HG03354 (cell line): ENCODE data around the gene TM7SF2.
A peak's percentile ranks its signal among the peaks of the same experiment; 100 is the strongest.
"Not testable (repeated sequence)": the region's sequence is repeated elsewhere in the genome, so short reads cannot be mapped to it uniquely, and the experiment has no call there.

ENCODE experiments used
- ATAC-seq: cut with Tn5 transposase; IDR thresholded peaks from one replicate; pipeline ENCODE4 v1.9.1; 2021; ENCODE audit warnings: mild to moderate bottlenecking; ENCODE audit not compliant: unreplicated experiment, poor library complexity, severe bottlenecking

TM7SF2 gene

DNA sequence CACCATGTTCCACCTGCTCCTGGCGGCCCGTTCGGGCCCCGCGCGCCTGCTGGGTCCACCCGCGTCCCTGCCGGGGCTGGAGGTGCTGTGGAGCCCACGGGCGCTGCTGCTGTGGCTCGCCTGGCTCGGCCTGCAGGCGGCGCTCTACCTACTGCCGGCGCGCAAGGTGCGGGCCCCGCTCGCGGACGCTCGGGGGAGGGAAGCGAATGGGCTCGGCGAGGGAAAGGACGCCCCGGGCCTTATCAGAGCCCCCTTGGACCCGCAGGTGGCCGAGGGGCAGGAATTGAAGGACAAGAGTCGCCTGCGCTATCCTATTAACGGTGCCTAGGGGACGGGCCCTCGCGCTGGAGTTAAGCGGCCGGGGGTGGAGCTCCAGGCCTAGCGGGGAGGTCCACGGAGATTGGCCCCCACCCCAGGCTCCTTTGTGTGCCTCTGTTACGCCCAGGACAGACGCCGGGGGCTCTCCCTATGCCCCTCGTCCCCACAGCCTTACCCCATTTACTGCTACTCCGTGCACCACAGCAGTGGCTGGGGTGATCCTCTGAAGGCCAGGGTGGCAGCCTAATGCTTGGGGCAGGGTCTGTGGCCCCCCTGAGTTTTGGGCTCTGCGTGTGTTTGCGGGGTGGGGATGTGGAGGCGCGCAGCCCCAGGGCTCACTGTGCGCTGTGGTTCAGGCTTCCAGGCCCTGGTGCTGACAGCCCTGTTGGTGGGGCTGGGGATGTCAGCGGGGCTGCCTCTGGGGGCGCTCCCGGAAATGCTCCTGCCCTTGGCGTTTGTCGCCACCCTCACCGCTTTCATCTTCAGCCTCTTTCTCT lies 1.1 kb downstream of the TM7SF2 start:
- ATAC-seq, result peak; percentile 40

GRCh38 chr11:65113361-65113756 lies 1.7 kb downstream of the TM7SF2 start:
- ATAC-seq, result no peak

- ATAC-seq, result no peak
Observed at GRCh38 chr11:65113839-65114238, 2.2 kb downstream of the TM7SF2 start.

DNA sequence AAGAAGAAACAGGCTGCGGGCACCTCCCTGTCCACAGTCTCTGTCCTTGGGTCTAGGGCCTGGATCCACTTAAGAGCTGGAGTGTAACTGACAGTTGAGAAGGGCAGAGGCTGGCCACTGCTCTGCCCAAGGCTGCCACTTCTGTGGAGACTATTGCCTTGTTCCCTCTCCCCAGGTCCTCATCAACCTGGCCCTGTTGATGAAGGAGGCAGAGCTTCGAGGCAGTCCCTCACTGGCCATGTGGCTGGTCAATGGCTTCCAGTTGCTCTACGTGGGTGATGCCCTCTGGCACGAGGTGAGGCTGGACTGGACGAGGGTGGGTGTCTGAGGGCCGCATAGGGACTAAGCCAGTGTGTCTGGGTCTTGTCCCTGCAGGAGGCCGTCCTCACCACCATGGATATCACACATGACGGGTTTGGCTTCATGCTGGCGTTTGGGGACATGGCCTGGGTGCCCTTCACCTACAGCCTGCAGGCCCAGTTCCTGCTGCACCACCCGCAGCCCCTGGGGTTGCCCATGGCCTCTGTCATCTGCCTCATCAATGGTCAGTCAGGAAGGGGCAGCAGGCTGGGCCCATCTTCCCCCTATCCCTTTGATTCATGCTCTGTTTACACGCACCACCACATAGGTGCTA lies 3.0 kb downstream of the TM7SF2 start:
- ATAC-seq, result no peak

DNA sequence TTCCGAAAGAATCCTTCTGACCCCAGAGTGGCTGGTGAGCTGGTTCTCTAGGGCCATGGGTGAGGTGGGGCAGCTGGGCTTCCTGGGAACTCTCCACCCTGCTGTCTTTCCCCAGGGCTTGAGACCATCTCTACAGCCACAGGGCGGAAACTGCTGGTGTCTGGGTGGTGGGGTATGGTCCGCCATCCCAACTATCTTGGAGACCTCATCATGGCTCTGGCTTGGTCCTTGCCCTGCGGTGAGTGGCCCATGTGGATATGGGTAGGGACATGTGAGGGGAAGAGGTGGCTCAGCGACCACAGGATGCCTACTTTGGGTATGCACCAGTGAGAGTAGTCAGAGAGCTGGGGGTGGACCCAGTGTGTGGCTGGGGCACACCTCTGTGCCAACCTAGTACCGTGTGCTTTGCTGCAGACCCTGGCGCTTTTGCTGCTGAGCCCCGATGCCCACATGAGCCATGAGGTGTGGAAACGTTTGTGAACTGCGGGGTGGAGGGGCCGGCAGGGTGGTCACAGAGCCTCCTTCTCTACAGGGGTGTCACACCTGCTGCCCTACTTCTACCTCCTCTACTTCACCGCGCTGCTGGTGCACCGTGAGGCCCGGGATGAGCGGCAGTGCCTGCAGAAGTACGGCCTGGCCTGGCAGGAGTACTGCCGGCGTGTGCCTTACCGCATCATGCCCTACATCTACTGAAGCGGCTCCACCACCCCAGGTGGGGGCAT lies 3.9 kb downstream of the TM7SF2 start:
- ATAC-seq, result no peak

- no peak for ATAC-seq
Observed at GRCh38 chr11:65116370-65117205, 4.9 kb downstream of the TM7SF2 start.

- peak; percentile 72 for ATAC-seq
Observed at GRCh38 chr11:65117206-65118096, 5.8 kb downstream of the TM7SF2 start, which contains the start of gene ZNHIT2. TSS of gene ZNHIT2 (minus strand) at chr11:65117701. CDS start at chr11:65117653, 48 bp downstream.

GRCh38 chr11:65118097-65118837 lies 6.6 kb downstream of the TM7SF2 start:
- no peak for ATAC-seq

DNA sequence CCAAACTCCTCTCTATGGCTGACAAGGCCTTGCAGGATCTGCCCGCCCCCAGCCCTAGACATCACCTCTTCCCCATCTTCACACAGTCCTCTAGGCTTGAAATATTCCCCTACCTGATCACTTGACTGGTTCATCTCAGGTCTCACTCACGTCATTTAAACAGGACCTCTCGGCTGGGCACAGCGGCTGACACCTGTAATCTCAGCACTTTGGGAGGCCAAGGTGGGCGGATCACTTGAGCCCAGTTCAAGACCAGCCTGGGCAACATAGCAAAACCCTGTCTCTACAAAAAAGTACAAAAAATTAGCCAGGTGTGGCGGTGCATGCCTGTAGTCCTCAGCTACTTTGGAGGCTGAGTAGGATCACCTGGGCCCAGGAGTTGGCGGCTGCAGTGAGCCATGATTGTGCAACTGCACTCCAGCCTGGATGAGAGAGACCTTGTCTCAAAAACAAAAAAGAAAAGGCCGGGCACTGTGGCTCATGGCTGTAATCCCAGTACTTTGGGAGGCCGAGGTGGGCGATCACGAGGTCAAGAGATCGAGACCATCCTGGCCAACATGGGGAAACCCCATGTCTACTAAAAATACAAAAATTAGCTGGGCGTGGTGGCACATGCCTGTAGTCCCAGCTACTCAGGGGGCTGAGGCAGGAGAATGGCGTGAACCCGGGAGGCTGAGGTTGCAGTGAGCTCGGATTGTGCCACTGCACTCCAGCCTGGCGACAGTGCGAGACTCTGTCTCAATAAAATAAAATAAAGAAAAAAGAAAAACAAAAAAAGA lies 7.4 kb downstream of the TM7SF2 start:
- ATAC-seq, result not testable (repeated sequence)

GRCh38 chr11:65119670-65119995 lies 8.0 kb downstream of the TM7SF2 start:
- ATAC-seq, result no peak

- no peak for ATAC-seq
Observed at GRCh38 chr11:65120831-65121230, 9.2 kb downstream of the TM7SF2 start.

DNA sequence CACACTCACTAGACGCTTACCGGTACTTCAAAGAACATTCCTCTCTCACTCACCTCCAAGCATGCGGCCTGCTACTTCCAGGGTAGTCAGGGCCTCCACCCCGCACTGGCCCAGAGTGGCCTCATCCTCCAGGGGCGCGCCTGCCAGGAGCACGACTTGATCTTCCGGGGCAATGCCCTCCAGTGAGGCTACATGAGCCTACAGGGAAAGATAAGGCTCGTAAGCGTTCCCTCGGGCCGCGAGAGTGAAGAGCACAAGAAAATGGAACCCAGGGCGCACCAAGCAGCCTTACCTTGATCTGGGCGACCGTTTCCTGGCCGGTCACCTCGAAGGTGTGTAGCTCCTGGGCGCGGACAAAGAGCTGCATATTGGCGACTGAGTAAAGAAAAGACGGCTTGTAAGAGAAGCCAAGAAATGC lies 9.8 kb downstream of the TM7SF2 start:
- ATAC-seq, result no peak

DNA sequence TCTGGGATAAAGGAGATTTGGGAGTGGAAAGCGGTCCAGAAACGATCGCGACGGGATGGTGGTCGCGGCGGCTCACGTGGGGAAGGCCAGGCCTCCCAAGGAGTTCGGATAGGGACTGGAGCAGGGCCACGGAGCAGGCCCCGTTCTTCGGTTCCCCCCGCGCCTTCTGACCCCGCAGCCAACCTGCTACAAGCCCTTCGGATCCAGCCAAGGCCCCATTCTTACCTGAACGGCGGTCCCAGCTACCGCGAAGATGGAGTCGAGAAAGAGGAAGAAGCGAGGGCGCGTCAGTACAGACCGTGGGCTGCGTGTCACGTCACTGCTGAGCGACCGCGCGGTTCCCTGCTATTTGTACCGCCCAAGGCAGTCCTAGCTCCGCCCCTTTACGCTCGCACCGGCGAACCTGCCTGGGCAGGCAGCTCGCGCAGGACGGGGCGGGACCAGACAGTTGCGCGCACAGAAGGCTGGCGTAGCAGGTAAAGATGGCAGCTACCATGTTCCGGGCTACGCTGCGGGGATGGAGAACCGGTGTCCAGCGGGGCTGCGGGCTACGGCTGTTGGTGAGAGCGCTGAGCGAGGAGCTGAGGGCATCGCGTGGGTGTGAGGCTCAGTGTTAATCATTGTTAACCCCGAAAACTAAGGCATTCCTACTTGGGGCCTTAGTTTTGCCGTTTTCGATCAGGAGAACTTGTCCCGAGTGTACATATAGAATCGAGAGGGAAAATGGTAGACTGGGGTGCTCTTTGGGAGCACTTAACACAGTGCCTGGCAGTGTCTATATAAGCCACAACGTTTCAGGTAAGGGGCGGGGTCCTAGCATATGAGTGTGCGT lies 10.4 kb downstream of the TM7SF2 start, which contains the start of the genes FAU and MRPL49:
Gene FAU (minus strand): TSS at position 270 of the 832 bp plus-strand sequence. CDS start 321 bp downstream, outside the sequence.
Gene MRPL49 (plus strand): TSS at position 457 of the 832 bp plus-strand sequence. CDS start 26 bp downstream, at position 483.
- peak; percentile 67 for ATAC-seq

- no peak for ATAC-seq
Observed at GRCh38 chr11:65124480-65125196, 13.0 kb downstream of the TM7SF2 start.

GRCh38 chr11:65125197-65126056 lies 13.8 kb downstream of the TM7SF2 start:
- no peak for ATAC-seq
